ENCODE data around the gene STX18. TPM values are rescaled to one million over a fixed set of nuclear protein-coding genes. Genes with fewer than 3 reads are reported as not detected.

STX18 gene
- total RNA-seq, 1 donor from 2014 or later: 33.9 TPM

DNA sequence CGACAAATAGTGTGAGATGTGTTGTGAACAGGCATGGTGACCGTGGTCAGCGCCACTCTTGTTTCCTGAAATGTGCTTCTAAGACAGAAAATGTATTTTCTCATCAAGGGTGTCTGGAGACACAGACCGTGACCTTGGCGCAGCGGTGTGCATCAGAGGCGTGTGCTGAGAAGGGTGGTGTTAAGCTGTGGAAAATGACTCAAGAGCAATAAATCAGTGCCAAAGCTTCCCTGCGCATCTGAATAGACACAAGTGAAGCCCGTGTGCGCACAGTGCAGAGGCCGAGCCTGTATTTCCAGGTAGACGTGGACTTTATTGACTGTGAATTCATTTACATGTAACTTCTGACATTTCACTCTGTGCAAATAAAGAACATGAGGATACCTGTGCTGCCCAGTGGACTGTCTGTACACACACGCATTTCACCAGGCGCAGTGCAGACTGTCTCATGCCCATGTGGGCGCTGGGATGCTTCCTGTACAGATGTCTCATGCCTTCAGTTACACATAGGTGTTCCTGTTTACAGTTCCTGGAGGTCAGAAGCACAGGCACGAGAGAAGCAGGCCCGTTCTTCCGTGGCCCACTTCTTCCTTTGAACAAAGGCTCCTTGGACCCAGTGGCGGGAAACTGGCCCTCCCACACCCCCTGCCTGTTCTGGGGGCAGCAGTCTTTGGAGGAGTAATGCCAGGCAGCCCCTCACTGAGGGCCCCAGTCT, 123.0 kb downstream of the STX18 start:
- no peak overlapping the region for H3K4me3 Mint-ChIP-seq
- no peaks in the 10 kb centered on the region for H3K9me3 Mint-ChIP-seq
- no peak overlapping the region for H3K27ac Mint-ChIP-seq
- H3K9me3 ChIP-seq (ENCODE audit: low read depth): no peaks in the 10 kb centered on the region
- H3K27me3 ChIP-seq: no peaks in the 10 kb centered on the region
- no peaks in the 10 kb centered on the region for H3K4me1 ChIP-seq
- H3K36me3 ChIP-seq: no peaks in the 10 kb centered on the region
- H3F3A ChIP-seq (ENCODE audit: low read depth): no peaks in the 10 kb centered on the region
- peaks cover 26% of the 10 kb centered on the region for H3K36me3 Mint-ChIP-seq
- no peak overlapping the region for H2AFZ ChIP-seq (replicated peaks)
- H3K27me3 Mint-ChIP-seq (ENCODE audit: insufficient read depth, low read depth): peaks cover 4% of the 10 kb centered on the region
- no peak overlapping the region for H3K4me2 ChIP-seq
- DNase-seq (ENCODE audit: low spot score): no peak
- TF ChIP-seq EZH2phosphoT487 (IDR thresholded peaks at IDR 0.05) (no peak), EZH2 (IDR thresholded peaks at IDR 0.05) (no peak)
- TF ChIP-seq, protein P1, sequence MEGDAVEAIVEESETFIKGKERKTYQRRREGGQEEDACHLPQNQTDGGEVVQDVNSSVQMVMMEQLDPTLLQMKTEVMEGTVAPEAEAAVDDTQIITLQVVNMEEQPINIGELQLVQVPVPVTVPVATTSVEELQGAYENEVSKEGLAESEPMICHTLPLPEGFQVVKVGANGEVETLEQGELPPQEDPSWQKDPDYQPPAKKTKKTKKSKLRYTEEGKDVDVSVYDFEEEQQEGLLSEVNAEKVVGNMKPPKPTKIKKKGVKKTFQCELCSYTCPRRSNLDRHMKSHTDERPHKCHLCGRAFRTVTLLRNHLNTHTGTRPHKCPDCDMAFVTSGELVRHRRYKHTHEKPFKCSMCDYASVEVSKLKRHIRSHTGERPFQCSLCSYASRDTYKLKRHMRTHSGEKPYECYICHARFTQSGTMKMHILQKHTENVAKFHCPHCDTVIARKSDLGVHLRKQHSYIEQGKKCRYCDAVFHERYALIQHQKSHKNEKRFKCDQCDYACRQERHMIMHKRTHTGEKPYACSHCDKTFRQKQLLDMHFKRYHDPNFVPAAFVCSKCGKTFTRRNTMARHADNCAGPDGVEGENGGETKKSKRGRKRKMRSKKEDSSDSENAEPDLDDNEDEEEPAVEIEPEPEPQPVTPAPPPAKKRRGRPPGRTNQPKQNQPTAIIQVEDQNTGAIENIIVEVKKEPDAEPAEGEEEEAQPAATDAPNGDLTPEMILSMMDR (IDR thresholded peaks at IDR 0.05): no peak
- H3K27ac ChIP-seq: no peak overlapping the region
- no peaks in the 10 kb centered on the region for H3K79me2 ChIP-seq (ENCODE audit: low read depth)
- no peak overlapping the region for H3K4me3 ChIP-seq
- peaks cover 10% of the 10 kb centered on the region for H3K4me1 Mint-ChIP-seq
- H3K9ac ChIP-seq: no peak overlapping the region
- H4K20me1 ChIP-seq (ENCODE audit: low read depth): no peaks in the 10 kb centered on the region

DNA sequence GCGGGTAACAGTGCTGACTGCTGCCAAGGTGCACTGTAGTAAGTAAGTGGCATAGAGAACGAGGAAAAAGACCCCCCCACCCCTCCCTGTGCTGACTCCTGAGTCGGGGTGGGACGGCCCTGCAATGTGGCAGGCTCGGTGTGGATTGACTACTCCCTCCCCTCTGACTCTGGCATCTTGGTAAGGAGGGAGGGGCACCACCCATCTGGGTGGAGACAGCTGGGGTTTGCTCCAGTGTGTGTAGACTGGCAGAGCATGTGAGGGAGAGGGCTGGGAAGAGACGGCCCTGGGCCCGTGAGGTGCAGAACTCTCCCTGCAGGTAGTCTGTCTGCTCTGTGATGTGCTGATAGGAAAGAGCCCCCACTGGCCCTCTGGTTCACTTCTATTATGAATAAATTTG, 124.0 kb downstream of the STX18 start:
- no peaks in the 10 kb centered on the region for H3K27me3 ChIP-seq
- Mint-ChIP-seq H3K36me3 (peaks cover 24% of the 10 kb centered on the region), H3K4me1 (peaks cover 3% of the 10 kb centered on the region), H3K9me3 (no peaks in the 10 kb centered on the region), H3K27me3 (ENCODE audit: insufficient read depth, low read depth) (peaks cover 4% of the 10 kb centered on the region), H3K4me3 (no peak overlapping the region), H3K27ac (no peak overlapping the region)
- H3K4me2 ChIP-seq: no peak overlapping the region
- H2AFZ ChIP-seq (replicated peaks): no peak overlapping the region
- H3K79me2 ChIP-seq (ENCODE audit: low read depth): no peaks in the 10 kb centered on the region
- no peaks in the 10 kb centered on the region for H3F3A ChIP-seq (ENCODE audit: low read depth)
- no peak overlapping the region for H3K27ac ChIP-seq
- no peaks in the 10 kb centered on the region for H3K9me3 ChIP-seq (ENCODE audit: low read depth)
- H3K36me3 ChIP-seq: no peaks in the 10 kb centered on the region
- TF ChIP-seq EZH2phosphoT487 (IDR thresholded peaks at IDR 0.05): no peak
- TF ChIP-seq, protein P1 (IDR thresholded peaks at IDR 0.05): no peak
- TF ChIP-seq EZH2 (IDR thresholded peaks at IDR 0.05): no peak
- H3K4me3 ChIP-seq: no peak overlapping the region
- no peak overlapping the region for H3K9ac ChIP-seq
- no peak for DNase-seq (ENCODE audit: low spot score)
- H3K4me1 ChIP-seq: no peaks in the 10 kb centered on the region
- no peaks in the 10 kb centered on the region for H4K20me1 ChIP-seq (ENCODE audit: low read depth)

DNA sequence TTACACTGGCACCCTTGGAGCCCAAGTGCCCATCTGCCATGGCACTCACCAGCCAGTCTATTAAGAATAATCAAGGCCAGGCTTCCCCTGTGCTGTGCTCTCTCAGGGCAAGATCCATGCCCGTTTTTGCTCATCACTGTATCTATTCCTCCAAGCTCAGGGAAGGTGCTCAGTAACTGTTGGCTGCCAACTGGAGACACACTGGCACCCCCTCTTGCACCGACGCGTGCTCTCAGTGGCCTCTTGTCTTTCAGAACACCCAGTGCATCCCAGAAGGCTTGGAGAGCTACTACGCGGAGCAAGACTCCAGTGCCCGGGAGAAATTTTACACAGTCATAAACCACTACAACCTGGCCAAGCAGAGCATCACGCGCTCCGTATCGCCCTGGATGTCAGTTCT, 124.9 kb downstream of the STX18 start:
- peaks cover 24% of the 10 kb centered on the region for H3K36me3 Mint-ChIP-seq
- Histone ChIP-seq H3K9me3 (ENCODE audit: low read depth) (no peaks in the 10 kb centered on the region), H3K4me1 (no peaks in the 10 kb centered on the region), H3K27me3 (no peaks in the 10 kb centered on the region), H2AFZ (replicated peaks) (no peak overlapping the region), H3K9ac (no peak overlapping the region), H3F3A (ENCODE audit: low read depth) (no peaks in the 10 kb centered on the region), H4K20me1 (ENCODE audit: low read depth) (no peaks in the 10 kb centered on the region), H3K4me3 (no peak overlapping the region), H3K36me3 (no peaks in the 10 kb centered on the region), H3K27ac (no peak overlapping the region), H3K79me2 (ENCODE audit: low read depth) (no peaks in the 10 kb centered on the region), H3K4me2 (no peak overlapping the region)
- H3K4me3 Mint-ChIP-seq: no peak overlapping the region
- no peak for DNase-seq (ENCODE audit: low spot score)
- no peaks in the 10 kb centered on the region for H3K4me1 Mint-ChIP-seq
- no peak overlapping the region for H3K27ac Mint-ChIP-seq
- H3K27me3 Mint-ChIP-seq (ENCODE audit: insufficient read depth, low read depth): peaks cover 4% of the 10 kb centered on the region
- H3K9me3 Mint-ChIP-seq: no peaks in the 10 kb centered on the region
- TF ChIP-seq, protein P1 (IDR thresholded peaks at IDR 0.05): no peak
- TF ChIP-seq EZH2phosphoT487 (IDR thresholded peaks at IDR 0.05) (no peak), EZH2 (IDR thresholded peaks at IDR 0.05) (no peak)

Data from neural progenitor cell (in vitro differentiated cells).